ENCODE data around the gene GOSR2. TPM values are rescaled to one million over a fixed set of nuclear protein-coding genes. Genes with fewer than 3 reads are reported as not detected.

The GOSR2 gene
- total and polyA plus RNA-seq, 2 donors (not counting 3 experiments of a cell fraction or from before 2014, with no cell fraction given): 48.6 to 54.7 TPM

GRCh38 chr17:46895171-46895570 is 27.8 kb upstream of the GOSR2 start:
- no peak overlapping the region for H3K4me3 ChIP-seq (replicated peaks in 1 of 3; ENCODE audit: insufficient read depth in 1 of 3, low read depth in 1 of 3, low read length in 3 of 3)
- H3K9ac ChIP-seq (replicated peaks; ENCODE audit: extremely low read depth, insufficient read depth, low read length): no peak overlapping the region
- no peaks in the 10 kb centered on the region for H3K79me2 ChIP-seq (ENCODE audit: control insufficient read depth, insufficient read depth, low read length)
- FAIRE-seq (no peak), DNase-seq (ENCODE audit: low read depth, low spot score) (no peak)
- H3K4me1 ChIP-seq (ENCODE audit: control insufficient read depth, extremely low read depth, insufficient read depth, low read length): no peaks in the 10 kb centered on the region
- H4K20me1 ChIP-seq (replicated peaks; ENCODE audit: control insufficient read depth, extremely low read depth, insufficient read depth, low read length): no peaks in the 10 kb centered on the region
- no peak overlapping the region for H3K27ac ChIP-seq (ENCODE audit: insufficient read depth, low read depth, low read length)
- intact Hi-C loops (cut with micrococcal nuclease) (no loop called here), dilution Hi-C loops (cut with MboI; ENCODE audit: extremely low pct_ligation_motif_present, low sequenced_read_pairs) (no loop called here)
- no TSS peak for BruUV-seq (replicated peaks)
- H3K4me2 ChIP-seq (ENCODE audit: insufficient read depth, low read length): no peak overlapping the region
- no peaks in the 10 kb centered on the region for H3K9me3 ChIP-seq (replicated peaks; ENCODE audit: control insufficient read depth, insufficient read depth, low read length)
- no peaks in the 10 kb centered on the region for H3K36me3 ChIP-seq (ENCODE audit: control insufficient read depth in 2 of 2, extremely low read depth in 1 of 2, insufficient read depth in 2 of 2, low read length in 2 of 2)
- no peak overlapping the region for H2AFZ ChIP-seq (ENCODE audit: low read depth, low read length)
- H3K27me3 ChIP-seq (ENCODE audit: control insufficient read depth in 2 of 2, insufficient read depth in 2 of 2, low read length in 2 of 2): peaks cover 5 to 10% of the 10 kb centered on the region in 2 experiments
- no peaks in the 10 kb centered on the region for H3K9me1 ChIP-seq (replicated peaks; ENCODE audit: control insufficient read depth, extremely low read depth, insufficient read depth, low read length)
- ChIA-PET POLR2A (no interaction called here), CTCF (no interaction called here)
- TF ChIP-seq POLR2AphosphoS5 (IDR thresholded peaks at IDR 0.05; ENCODE audit: insufficient read depth, low read depth, low read length): no peak

GRCh38 chr17:46896991-46897390 is 26.0 kb upstream of the GOSR2 start:
- no peak for FAIRE-seq
- no peak for DNase-seq (ENCODE audit: low read depth, low spot score)
- Histone ChIP-seq H3K27me3 (ENCODE audit: control insufficient read depth in 2 of 2, insufficient read depth in 2 of 2, low read length in 2 of 2) (peaks cover 5 to 11% of the 10 kb centered on the region in 2 experiments), H3K79me2 (ENCODE audit: control insufficient read depth, insufficient read depth, low read length) (no peaks in the 10 kb centered on the region), H4K20me1 (replicated peaks; ENCODE audit: control insufficient read depth, extremely low read depth, insufficient read depth, low read length) (no peaks in the 10 kb centered on the region), H3K27ac (ENCODE audit: insufficient read depth, low read depth, low read length) (no peak overlapping the region), H3K4me3 (replicated peaks in 1 of 3; ENCODE audit: insufficient read depth in 1 of 3, low read depth in 1 of 3, low read length in 3 of 3) (no peak overlapping the region), H3K9ac (replicated peaks; ENCODE audit: extremely low read depth, insufficient read depth, low read length) (no peak overlapping the region), H3K9me3 (replicated peaks; ENCODE audit: control insufficient read depth, insufficient read depth, low read length) (no peaks in the 10 kb centered on the region), H3K4me2 (ENCODE audit: insufficient read depth, low read length) (no peak overlapping the region), H3K9me1 (replicated peaks; ENCODE audit: control insufficient read depth, extremely low read depth, insufficient read depth, low read length) (no peaks in the 10 kb centered on the region), H2AFZ (ENCODE audit: low read depth, low read length) (no peak overlapping the region), H3K36me3 (ENCODE audit: control insufficient read depth in 2 of 2, extremely low read depth in 1 of 2, insufficient read depth in 2 of 2, low read length in 2 of 2) (no peaks in the 10 kb centered on the region), H3K4me1 (ENCODE audit: control insufficient read depth, extremely low read depth, insufficient read depth, low read length) (no peaks in the 10 kb centered on the region)
- dilution Hi-C loops (cut with MboI; ENCODE audit: extremely low pct_ligation_motif_present, low sequenced_read_pairs): no loop called here
- BruUV-seq (replicated peaks): no TSS peak
- intact Hi-C loops (cut with micrococcal nuclease): no loop called here
- ChIA-PET POLR2A (no interaction called here), CTCF (interaction anchor here (1.1 kb wide), 1 partner anchor 46 kb away, joined by 3 read pairs; no protein-coding TSS in a partner anchor)
- TF ChIP-seq POLR2A (IDR thresholded peaks at IDR 0.05; ENCODE audit: low read depth, low read length) (no peak), MYC (IDR thresholded peaks at IDR 0.05; ENCODE audit: low read depth, low read length) (no peak), JUN (IDR thresholded peaks at IDR 0.05; ENCODE audit: borderline replicate concordance, insufficient read depth, insufficient read length, low read depth) (no peak), EZH2 (IDR thresholded peaks at IDR 0.05; ENCODE audit: borderline replicate concordance, low read depth, low read length, severe bottlenecking) (no peak)
